Right ventricle myocardium superior (tissue), 1 donor: ENCODE results near the gene OR52I1. TPM values are rescaled to one million over a fixed set of nuclear protein-coding genes. Genes with fewer than 3 reads are reported as not detected.

ENCODE experiments used
- ATAC-seq: fragments of 200-7000 bp; cut with Tn5 transposase; one replicate; pipeline ENCODE4 v1.9.1; 2020; ENCODE audit warnings: mild to moderate bottlenecking; ENCODE audit not compliant: poor library complexity
- DNase-seq: peaks from one replicate; pipeline ENCODE4 v3.0.0-alpha.2; 2020
- intact Hi-C: fragments of 100-400 bp; cut with DNase I; formaldehyde crosslinking; loops from one replicate; pipeline ENCODE4 v1.11.2; 2022
- long read RNA-seq: library from polyadenylated mRNA; unstranded; transcript quantifications from one replicate; pipeline ENCODE4 v2.0.0, GENCODE V29; 2021
- total RNA-seq: library from RNA; stranded (reverse); fragmentation: NEBNext Ultra II Directional; extraction: Animal tissue kit (Norgen Biotek cat#: 25700); gene quantifications from one replicate; pipeline ENCODE4 v1.2.1, GENCODE V29; 2021
- donor health status: DM: no; HTN: yes; CAD: no; lungs with severe emphysema.

OR52I1 gene, protein sequence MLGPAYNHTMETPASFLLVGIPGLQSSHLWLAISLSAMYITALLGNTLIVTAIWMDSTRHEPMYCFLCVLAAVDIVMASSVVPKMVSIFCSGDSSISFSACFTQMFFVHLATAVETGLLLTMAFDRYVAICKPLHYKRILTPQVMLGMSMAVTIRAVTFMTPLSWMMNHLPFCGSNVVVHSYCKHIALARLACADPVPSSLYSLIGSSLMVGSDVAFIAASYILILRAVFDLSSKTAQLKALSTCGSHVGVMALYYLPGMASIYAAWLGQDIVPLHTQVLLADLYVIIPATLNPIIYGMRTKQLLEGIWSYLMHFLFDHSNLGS
- not detected for total RNA-seq
- long read RNA-seq, result 0 reads

DNA sequence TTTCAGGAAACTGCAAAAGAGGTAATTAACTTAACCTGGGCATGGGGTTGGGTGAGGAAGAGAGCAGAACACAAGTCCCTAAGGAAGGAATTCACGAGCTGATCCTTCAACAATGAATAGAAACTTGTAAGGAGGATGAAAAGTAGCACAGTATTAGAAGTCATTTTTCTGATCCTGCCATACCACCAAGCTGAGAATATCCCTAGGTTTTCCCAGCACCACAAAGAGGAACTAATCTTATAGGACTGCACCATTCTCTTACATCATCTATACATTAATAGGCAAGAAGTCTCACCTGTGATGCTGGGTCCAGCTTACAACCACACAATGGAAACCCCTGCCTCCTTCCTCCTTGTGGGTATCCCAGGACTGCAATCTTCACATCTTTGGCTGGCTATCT lies at the start of gene OR52I1:
OR52I1 (plus strand) TSS at position 301 of the 400 bp plus-strand sequence; CDS start at position 301, 0 bp downstream.
- intact Hi-C loops, result no loop called here
- ATAC-seq (no peak), DNase-seq (no peak)

DNA sequence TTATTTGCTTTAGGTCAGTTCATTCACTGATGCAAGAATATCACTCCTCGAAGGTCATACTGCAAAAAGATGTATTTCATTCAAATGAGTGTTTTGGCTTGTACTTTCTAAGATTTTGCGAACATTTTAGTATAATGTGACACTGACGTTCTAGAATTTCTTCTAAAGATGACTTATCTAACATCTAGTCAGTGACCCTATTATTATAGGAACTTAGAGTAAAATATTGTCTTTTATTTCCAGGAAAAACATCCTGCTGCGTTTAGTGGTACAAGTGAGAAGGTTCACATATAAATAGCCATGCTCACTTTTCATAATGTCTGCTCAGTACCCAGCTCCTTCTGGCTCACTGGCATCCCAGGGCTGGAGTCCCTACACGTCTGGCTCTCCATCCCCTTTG lies 48.9 kb upstream of the OR52I1 start, which contains the start of gene OR52M1:
OR52M1 (plus strand) TSS at position 301 of the 400 bp plus-strand sequence; CDS start at position 301, 0 bp downstream.
- ATAC-seq (no peak), DNase-seq (no peak)
- intact Hi-C loops, result no loop called here

DNA sequence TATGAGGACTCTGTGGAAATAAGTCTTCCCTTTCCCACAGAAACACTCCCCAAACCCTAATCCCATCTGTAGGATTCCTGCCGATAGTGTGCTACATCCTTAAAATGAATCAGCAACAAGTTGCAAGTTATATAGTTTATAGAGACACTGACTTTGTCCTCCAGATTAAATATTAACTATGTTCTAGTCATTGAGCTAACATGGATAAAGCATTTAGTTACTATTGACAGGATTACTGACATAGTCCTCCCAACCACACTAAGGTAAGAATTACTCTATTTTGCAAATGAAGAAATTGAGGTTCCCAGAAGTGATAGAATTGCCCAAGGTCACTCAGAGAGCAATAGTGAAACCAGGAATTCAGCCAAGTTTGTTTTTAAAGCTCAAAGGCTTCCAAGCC lies 47.0 kb upstream of the OR52I1 start:
- no peak for DNase-seq
- ATAC-seq, result no peak
- intact Hi-C loops, result no loop called here

DNA sequence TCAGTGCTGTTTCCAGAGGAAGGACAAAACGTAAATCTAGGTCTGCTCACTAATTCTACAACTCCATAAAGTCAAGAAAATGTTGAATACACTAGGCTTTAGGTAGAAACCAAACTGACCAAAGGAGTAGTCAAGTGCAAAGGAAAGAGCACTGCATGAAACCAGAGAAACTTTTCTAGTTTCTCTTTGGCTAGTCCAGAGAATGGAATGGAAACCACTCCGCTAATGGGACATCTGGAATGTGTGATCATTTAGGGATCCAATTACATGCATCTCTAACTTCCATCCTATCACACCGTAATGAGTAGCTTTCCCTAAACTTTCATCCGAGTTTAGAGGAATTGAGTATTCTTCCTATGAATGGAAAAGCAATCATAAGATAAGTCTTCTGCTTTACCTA lies 46.4 kb upstream of the OR52I1 start:
- ATAC-seq (no peak), DNase-seq (no peak)
- intact Hi-C loops, result no loop called here

DNA sequence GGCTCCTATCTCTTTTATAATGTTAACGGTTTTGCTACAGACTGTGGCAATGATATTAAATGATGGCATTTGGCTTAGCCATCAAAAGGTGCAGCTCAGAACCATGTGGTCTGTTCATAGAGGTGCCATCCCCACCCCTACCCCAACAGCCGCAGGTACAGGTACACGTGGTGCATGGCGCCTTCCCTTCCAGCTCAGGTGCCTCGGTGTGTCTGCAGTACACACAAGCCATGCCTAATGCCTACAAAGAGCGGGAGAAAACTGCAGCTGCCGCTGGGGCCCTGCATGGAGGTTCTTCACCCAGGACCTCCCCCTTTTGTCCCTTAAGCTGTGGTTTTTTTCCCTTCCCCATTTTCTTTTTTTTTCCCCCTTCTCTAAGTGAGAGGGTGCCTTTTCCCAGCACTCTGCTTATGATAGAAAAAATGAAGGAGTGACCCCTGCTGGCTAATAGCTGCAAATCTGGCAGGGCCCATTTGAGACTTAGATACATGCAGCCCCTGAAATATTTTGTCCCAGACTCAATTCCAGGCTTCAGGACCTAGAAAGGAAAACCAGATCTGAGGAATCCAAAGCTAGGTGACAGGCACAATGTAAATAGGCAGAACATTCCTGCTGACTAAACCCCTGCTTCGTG lies 42.4 kb upstream of the OR52I1 start:
- intact Hi-C loops, result no loop called here
- DNase-seq (no peak), ATAC-seq (no peak)

DNA sequence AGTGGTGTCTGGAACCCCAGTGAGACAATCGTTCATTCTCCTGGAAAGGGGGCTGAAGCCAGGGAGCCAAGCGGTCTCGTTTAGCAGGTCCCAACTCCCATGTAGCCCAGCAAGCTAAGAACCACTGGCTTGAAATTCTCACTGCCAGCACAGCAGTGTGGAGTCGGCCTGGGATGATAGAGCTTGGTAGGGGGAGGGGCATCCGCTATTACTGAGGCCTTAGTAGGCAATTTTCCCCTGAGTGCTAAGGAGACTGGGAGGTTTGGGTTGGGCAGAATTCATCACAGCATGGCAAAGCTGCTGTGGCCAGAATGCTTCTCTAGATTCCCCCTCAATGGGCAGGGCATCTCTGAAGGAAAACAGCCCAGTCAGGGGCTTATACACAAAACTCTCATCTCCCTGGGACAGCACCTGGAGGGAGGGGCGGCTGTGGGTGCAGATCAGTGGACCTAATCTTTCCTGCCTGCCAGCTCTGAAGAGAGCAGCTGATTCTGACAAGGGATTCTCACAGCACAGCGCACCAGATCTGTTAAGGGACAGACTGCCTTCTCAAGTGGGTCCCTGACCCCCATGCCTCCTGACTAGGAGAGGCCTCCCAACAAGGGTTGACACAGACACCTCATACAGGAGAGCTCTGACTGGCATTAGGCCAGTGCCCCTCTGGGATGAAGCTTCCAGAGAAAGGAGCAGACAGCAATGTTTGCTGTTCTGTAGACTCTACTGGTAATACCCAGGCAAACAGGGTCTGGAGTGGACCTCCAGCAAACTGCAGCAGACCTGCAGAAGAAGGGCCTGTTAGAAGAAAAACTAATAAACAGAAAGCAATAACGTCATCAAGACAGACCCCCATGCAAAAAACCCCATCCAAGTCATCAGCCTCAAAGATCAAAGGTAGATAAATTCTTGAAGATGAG lies 34.1 kb upstream of the OR52I1 start:
- DNase-seq (no peak), ATAC-seq (no peak)
- intact Hi-C loops, result no loop called here

DNA sequence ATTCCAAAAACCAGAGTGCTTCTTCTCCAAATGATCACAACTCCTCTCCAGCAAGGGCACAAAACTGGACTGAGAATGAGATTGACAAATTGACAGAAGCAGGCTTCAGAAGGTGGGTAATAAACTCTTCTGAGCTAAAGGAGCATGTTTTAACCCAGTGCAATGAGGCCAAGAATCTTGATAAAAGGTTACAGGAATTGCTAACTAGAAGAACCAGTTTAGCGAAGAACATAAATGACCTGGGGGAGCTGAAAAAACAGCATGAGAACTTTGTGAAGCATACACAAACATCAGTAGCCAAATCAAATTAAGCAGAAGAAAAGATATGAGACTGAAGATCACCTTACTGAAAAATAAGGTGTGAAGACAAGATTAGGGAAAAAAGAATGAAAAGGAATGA lies 33.4 kb upstream of the OR52I1 start:
- ATAC-seq (no peak), DNase-seq (no peak)
- intact Hi-C loops, result no loop called here

DNA sequence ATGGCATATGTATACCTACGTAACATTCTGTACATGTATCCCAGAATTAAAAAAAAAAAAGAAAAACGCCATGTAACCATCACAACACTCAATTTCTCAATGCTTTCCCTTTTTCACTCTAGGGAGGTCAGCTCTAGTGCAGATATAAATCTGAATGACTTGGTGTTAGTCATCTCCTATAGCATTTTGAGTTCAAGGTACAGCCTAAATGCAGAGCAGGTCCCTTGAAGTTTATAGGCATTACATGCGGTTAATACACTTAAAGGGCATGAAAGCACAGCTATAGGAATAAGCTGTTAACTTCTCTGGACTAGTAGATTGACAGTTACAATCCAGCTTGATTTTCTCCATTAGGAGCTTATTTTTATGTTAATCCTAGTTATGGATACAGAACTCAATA lies 28.5 kb upstream of the OR52I1 start:
- DNase-seq (no peak), ATAC-seq (no peak)
- intact Hi-C loops, result no loop called here

DNA sequence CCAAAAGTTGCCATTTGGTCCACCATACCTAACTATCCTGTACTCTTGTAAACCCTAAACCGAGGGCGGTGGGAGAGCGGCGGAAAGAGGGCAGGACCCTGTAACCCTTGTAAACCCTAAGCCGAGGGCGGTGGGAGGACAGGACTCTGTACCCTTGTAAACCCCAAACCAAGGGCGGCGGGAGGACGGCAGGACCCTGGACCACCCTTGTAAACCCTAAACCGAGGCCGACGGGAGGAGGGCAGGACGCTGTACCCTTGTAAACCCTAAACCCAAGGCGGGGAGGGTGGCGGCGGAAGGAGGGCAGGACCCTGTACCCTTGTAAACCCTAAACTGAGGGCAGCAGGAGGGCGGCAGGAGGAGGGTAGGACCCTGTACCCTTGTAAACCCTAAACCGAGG lies 24.8 kb upstream of the OR52I1 start:
- DNase-seq, result no peak
- intact Hi-C loops, result no loop called here
- no peak for ATAC-seq

DNA sequence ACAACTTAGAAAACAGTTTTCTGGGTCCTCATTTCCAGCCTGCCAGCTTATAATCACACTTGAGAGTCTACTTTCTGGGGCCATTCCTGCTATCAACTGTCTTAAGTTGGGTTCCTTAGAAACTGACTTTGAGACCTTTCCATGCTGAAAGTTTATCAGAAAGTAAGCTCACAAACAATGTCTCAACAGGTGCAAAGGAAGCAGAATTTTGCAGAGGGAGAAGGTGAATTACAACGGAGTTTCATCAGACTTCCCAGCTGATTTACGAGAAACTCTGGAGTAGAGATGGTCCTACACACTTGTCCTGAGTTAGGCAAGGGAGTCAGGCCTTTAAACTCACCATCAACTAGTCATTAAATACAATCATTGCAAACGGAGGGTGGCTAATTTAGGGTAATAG lies 17.0 kb upstream of the OR52I1 start:
- DNase-seq, result no peak
- ATAC-seq, result no peak
- intact Hi-C loops, result no loop called here

DNA sequence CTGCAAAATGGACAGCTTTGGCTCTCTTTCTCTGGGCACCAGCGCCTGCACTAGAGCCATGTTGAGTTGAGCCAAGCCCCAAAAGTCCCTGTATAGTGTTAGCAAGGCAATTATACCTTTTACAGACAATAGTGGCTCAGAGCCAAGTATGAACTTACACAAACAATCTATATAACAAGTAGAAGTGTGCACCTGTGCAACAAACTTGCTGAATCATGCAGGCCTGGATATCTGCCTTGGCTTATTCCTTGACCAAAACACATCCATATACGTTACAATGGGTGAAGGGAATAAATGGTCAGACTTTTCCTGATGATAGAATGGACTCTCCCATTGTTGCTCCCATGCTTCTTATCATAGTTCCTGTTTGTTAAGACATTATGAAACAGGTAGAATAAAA lies 16.1 kb upstream of the OR52I1 start:
- intact Hi-C loops, result no loop called here
- ATAC-seq (no peak), DNase-seq (no peak)

DNA sequence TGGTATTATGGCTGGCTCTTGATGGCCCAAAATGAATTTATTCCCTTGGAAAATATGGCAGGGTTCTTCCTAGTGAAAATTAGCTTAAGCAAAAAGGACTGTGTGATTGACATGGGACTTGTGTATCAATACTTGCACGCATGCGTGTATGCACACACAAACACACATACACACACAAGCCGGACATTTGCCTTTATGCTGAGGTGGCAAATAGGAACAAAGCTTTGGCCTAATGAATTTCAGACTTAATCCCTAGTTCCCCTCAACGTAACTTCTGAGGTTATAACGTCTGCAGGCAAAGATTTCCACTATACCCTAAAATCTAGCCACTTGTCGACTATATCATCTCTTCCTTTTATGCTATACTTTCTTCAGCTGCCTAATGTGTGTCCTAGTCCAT lies 15.2 kb upstream of the OR52I1 start:
- no peak for DNase-seq
- intact Hi-C loops, result no loop called here
- ATAC-seq, result no peak

DNA sequence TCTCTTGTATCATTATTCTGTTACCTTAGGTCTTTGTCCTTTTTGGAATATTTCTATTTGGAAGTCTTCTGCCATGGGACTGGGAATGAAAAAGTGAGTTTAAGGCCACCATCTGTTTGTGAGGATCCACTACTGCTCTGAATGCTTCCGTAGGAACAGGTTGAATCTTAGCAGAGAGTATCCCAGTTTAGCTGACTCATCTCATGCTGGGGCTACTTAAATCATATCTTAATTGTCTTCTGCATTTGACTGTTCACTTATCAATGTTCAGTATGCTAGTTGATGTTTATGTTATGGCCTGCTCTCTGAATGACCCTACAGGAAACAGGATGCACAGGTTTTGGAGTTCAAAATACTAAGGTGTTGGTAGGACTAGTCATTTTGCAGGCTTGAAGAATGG lies 13.7 kb upstream of the OR52I1 start:
- ATAC-seq (no peak), DNase-seq (no peak)
- intact Hi-C loops, result no loop called here

DNA sequence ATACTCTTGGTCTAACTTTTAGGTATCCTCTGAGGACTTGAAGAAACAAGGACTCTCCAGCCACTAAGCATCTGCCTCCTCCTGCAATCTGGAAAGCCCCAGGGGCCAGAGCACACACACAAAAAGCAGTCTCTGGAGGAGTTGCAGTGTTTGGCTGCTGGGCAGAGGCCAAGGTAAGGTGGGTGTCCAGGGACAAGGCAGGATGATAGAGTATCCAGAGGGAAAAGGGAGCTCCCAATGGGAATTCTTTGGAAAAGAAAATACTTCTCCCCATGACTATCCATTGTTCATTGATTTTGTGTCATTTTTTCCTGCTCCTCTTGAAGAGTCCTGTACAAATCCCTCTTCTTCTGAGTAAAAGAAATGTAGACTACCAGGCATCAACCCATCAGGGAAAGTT lies 12.4 kb upstream of the OR52I1 start, which contains the start of gene OR52I2:
OR52I2 (plus strand) TSS at position 301 of the 400 bp plus-strand sequence.
- DNase-seq (no peak), ATAC-seq (no peak)
- intact Hi-C loops, result no loop called here

DNA sequence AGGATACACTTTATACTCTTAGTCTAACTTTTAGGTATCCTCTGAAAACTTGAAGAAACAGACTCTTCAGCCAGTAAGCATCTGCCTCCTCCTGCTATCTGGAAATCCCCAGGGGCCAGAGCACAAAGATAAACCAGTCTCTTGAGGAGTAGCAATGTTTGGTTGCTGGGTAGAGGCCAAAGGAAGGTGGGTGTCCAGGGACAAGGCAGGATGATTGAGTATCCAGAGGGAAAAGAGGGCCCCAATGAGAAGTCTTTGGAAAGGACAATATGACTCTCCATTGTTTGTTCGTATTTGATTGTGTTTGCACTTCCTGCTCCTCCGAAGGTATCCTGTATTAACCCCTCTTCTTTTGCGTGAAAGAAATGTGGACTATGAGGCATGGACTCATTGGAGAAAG lies 4.8 kb upstream of the OR52I1 start:
- ATAC-seq (no peak), DNase-seq (no peak)
- intact Hi-C loops, result no loop called here

DNA sequence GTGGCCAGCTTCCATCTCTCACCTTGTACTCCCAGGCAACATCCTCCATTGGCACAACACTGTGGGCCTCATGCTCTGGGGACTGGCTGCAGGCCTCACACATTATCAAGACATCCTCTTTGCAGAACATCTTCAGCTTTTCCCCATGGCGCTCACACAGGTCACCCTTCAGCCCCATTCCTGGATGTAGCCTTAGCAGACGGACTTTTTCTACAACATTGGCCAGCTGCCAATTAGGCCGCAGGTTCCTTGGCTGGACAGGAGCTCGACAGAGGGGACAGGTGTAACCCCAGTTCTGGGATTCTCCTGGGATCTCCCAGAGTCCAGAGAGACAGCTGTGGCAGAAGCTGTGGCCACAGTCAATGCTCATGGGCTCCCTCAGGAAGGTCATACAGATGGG lies 11.2 kb downstream of the OR52I1 start:
- no peak for DNase-seq
- intact Hi-C loops, result no loop called here
- ATAC-seq, result no peak

DNA sequence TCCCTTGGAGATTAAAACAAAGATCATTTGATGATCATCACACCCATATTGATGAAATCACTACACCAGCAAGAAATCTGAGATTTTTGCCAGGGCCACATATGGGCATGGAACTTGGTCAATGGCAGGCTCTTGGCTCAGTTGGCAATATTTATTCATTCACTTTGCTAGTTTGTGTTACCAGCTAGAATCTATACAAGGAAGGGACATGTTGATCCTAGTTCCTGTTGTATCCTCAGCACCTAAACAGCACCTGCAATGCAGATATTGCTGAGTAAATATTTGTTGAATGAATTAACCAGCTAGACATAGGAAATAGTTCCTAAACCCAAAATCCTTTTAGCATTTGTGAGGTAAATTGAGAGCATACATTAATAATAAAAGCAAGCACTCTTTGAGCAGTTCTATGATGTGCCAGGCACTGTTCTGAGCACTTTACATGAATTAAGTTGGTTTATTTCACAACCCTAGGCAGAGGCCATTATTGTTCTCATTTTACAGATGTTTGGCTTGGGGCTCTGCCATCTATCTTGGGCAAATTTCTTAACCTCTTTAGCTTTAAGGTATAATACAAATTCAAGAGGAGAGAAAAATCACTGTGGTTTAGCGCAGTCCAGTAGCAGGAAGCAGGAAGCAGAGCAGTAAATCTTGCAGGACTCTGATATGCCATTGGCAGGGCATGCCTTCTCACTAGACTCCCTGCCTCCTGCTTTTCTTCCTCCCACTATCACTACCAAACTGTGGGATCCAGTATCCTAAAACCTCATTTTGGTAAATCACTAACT lies 12.6 kb downstream of the OR52I1 start:
- intact Hi-C loops, result no loop called here
- no peak for DNase-seq
- ATAC-seq, result no peak

DNA sequence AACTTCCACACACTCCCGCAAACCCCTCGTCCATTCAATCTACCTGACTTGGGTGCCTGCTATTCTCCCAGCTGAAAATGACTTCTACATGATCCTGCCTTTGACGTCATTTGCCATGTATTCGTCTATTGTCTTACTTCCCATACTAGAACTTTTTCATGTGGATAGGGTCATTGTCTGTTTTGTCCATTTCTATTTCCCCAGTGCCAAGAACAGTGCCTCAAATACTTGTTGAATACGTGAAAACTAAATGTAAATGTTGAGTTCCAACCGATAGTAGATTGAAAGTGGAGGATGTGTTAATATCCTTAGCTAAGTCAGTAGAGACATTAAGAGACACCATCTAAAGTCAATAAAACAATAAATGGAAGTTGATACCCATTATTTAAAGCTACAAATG lies 13.3 kb downstream of the OR52I1 start:
- intact Hi-C loops, result no loop called here
- ATAC-seq (no peak), DNase-seq (no peak)
